GM18873 (cell line): ENCODE results near the gene SPTLC2.
A peak's percentile ranks its signal among the peaks of the same experiment; 100 is the strongest.

Source experiments
- ATAC-seq: cut with Tn5 transposase; IDR thresholded peaks from one replicate; pipeline ENCODE4 v1.9.1; 2021; ENCODE audit warnings: mild to moderate bottlenecking, moderate library complexity, moderate number of reproducible peaks; ENCODE audit not compliant: unreplicated experiment, low FRiP score

SPTLC2 gene

DNA sequence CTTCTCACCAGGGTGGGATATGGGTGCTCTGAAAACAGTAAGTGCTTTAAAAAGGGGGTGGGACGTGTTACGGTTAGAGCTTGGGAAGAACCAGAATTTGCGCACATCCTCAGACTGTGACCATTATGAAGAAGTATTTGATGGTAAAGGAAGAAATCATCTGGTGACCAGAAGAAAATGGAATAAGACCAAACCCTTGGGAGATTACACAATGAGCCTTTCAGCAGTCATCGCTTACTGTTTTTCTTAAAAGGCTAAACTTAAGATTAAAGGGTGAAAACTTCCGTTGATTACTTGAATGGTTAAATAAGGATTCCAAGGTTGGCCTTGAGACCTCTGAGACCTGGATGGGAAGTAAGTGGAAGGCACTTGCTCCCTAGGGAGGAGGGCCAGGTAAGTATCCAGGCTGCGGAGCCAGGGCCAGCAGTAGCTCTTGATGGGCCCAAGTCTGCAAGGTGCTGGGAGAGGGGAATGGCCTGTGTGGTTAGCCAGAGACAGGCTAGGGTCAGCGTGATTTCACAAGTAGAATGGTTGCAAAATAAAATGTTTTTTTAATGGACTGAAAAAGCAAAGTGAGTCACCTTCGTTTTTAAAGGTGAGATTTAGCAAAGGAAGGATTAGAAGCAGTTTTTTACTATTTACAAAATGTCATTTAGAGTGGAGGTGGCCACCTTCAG, 104.8 kb downstream of the SPTLC2 start:
- ATAC-seq: no peak

DNA sequence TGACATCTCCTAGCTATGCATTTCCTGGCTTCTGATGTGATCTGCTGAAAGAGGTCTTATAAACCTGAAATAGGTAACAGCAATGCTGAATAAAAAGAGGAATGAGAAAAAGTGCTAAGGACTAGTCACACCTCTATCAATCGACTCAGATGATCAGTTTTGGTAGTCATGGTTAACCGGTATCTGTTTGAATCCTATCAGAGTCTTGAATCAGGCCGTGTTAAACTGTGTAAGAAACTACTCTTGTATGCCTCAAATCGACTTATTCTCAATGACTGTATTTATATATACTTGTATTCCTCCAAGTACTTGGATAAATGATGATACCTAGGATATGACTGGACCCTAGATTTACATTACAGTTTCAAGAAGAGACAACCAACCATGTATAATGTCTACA, 107.1 kb downstream of the SPTLC2 start:
- no peak for ATAC-seq

DNA sequence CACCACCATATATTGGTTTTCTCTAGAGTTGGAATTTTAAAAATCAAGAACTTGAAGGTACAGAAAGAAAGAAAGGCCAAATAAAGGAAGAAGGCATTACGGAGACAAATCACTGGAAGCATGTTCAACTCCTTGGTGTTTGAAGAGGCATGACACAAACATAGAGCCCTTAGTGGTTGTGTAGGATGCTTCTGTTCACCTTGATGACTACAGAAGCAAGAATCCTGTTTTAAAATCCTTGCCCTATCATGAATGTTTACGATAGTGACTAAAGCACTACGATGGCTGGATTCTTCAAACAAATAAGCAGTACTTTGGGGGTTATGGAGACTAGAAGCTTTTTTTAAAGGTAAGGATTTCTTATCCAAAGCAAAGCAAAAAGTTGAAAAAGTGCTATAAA, 107.6 kb downstream of the SPTLC2 start:
- no peak for ATAC-seq

DNA sequence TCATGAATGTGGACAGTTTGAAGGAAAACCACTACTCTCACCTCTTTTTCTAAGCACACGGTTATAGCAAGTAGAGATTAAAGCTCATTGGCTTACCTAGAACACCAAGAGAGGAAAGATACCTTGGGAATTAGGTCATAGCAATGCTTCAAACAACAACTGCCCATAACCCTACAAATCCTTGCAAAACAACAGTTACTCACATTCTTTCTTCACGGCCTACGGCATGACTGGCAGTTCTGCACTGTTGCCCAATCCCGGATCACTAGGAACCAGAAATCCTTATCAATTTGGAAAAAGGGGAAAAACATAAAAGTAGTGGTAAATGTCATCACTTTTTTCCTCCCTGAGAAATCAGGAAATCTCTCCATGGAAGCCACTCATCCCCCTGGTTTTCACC, 108.2 kb downstream of the SPTLC2 start:
- ATAC-seq: no peak

DNA sequence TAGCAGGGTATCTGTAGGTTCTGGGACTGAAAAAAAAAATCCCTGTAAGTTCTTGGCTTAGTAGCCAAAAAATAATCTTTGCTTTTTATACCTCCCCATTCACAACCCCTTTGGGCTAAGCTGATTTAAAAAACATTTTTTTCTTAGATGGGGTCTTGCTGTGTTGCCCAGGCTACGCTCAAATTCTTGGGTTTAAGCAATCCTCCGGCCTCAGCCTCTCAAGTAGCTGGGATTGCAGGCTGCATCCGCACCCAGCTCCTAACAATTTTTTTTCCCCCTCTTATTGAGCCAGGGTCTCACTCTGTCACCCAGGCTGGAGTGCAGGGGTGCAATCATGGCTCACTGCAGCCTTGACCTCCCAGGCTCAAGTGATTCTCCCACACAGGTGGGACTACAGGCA, 108.7 kb downstream of the SPTLC2 start:
- ATAC-seq: no peak

DNA sequence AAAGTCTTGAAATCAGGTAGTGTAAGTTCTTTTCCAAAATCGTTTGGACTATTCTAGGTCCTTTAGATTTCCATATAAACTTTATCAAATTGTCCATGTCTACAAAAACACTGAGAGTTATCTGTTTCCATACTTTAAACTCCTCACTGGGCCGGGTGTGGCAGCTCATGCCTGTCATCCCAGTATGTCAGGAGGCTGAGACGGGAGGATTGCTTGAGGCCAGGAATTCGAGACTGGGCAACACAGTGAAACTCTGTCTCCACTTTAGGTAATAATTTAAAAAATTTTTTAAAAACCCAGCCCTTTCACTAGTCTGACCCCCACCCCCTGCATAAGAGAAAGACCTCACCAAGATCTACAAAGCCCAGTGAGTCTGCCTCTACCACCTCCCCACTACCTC, 111.4 kb downstream of the SPTLC2 start:
- ATAC-seq: no peak

DNA sequence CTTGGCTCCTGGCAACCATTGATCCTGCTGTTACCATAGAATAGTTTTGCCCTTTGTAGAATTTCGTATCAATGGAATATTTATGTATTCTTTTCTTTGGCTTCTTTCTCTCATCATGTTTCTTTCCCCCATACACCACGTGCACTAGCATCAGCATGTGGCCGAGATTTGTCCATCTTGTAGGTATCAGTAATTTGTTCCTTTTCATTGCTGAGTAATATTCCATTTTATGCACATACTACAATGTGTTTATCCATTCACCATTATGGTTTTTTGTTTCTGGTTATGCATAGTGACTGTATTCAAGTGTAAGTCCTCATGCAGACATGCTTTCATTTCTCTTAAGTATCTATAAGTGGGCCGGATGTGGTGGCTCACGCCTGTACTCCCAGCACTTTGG, 113.3 kb downstream of the SPTLC2 start:
- no peak for ATAC-seq

DNA sequence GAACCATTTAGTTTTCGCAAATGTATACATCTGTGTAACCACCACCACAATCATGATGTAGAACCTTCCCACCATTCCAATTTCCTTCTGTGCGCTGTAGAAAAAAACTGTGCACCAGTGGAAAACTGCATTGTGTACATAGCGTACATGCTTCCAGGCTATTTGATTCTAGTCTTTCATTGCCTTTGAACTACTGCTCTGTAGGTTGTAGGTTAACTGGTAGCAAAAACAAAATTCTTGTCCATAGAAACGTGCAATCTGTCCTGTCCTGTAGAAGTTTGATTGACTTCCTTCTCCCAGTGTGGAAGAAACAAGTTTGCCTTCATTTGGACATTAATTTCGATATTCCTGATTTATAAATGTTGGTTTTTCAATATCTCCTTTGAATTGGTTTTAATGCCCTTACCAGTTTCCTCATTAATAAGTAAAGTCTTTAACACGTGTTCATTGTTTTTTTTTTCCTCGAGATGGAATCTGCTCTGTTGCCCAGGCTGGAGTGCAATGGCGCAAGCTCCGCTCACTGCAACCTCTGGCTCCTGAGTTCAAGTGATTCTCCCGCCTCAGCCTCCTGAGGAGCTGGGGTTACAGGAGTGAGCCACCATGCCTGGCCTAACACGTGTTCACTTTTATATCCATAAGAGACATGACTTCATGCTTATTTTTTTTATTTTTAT, 114.2 kb downstream of the SPTLC2 start:
- ATAC-seq: no peak

DNA sequence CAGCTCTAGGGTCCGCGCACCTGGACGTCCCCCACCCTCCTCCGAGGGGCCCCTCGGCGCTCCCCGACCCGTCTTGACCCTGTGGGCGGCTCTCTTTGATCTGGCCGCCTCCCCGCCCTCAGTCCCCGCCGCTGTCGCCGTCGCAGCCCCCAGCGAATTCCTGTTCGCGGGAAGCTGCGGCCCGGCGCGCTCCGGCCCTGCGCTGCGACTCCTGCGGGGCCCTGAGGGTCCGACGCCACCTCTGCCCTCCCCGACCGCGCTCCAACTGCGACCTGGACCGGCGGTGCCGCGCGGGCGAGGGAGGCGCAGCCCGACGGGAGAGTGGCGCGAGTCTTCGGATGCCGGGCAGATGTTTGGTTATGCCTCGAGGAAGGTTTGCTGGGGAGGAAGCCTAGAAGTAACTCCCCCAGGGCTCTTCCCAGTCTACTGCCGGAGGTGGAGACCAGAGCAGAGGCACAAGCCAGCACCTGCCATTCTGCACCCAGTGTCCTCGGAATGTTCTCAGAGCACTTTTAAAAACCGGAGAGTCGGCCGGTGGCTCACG, 117.4 kb downstream of the SPTLC2 start:
- ATAC-seq: no peak

DNA sequence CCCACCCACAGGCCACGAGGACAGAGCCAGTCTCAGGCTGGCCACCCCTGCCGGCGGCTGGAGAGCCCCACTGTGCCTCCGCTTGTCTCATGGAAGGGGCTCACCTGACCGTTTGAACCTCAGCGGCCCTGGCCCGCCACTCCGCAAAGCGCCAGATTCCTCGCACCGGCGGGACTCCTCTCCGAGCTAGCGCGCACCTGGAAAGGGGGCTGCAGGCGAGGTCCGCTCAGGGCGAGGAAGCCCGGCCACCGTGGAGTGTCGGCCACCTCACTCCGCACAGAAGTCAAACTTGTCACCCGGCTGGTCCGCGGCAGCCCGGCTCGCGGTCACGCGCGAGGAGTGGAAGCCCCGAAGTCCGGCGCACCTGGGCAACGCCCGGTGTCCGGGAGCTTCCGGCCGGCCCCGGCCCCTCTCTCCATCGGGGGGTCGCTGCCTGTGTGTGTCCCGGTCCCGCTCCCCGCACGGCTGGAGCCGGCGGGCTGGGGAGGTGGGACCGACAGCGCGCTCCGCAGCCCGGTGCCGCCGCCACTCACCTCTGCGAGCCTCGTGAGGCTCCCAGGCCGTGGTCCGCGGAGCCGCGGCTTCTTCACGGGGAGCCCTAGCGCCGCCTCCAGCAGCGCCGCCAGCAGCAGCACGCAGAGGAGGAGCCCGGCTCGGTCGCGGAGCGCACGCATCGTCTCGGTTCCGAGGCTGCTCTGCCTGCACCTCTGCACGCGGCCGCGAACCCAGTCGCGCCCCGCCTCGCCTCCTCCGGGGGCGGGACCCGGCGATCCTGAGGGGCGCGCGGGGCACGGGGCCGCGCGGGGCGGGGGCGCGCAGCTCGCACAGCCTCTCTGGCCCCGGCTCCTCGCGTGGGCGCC, 118.1 kb downstream of the SPTLC2 start, which contains the start of gene ISM2:
TSS of gene ISM2 (minus strand) at position 697 of the 860 bp plus-strand sequence. CDS start at position 674, 23 bp downstream.
- ATAC-seq: no peak

DNA sequence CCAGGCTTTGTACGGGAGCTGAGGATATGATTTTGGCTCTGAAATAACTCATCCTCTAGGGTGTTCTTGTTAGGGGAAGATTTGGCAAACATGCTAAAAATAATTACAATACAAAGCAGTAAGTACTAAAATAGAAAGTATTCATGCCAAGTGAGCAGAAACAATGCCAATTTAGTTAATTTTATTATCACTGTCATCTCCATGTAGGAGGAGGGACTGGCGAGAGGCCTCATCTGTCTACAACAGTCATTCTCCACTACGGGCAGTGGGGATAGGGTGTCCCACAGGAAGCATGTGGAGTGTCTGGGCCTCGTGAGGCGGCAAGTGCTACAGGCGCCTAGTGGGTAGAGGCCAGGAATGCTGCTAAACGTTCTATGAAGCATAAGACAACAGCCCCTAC, 121.1 kb downstream of the SPTLC2 start:
- no peak for ATAC-seq

DNA sequence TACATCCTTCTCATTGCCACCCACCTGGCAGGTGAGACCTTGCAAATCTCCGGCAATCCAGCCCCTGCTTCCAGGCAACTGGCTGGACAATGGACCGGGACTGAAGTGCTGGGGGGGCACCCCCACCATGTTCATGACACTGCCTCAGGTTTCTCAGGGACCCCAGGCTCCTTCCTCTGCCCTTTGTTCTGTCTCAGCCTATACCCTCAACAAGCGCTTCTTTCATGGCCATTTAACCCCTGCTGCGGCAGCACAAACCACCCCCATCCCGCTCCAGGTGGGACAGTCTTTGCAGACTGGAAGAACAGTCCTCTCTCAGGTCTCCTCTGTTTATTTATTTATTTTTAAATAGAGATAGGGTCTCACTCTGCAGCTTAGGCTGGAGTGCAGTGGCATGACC, 125.4 kb downstream of the SPTLC2 start:
- ATAC-seq: no peak

DNA sequence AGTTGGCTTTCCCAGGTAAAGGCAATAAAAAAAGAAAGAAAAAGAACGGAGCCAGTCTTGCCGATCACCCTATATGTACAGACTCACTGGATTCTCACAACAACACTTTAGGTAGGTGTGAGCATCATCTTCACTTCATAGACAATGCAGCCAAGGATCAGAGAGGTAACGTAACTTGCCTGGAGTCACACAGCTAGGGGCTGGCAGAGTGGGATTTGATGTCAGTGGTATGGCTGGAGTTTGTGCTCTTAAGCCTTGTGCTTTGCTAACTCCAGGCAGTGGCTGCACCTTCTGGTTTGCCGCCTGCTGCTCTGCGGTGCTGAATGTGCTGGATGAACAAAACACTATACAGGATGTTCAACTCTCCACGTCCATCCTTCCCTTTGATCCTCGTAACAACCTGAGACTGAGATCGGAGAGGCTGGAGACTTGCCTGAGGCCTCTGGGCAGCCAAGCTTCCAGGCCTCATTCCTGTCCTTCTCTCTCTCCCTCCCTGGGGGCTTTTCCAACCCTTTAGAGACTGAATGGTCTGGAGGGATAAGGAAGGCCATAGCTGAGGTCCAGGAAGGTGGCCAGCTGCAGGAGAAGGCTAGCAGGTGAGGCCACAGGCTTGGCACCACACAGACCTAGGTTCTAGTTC, 126.0 kb downstream of the SPTLC2 start:
- no peak for ATAC-seq

DNA sequence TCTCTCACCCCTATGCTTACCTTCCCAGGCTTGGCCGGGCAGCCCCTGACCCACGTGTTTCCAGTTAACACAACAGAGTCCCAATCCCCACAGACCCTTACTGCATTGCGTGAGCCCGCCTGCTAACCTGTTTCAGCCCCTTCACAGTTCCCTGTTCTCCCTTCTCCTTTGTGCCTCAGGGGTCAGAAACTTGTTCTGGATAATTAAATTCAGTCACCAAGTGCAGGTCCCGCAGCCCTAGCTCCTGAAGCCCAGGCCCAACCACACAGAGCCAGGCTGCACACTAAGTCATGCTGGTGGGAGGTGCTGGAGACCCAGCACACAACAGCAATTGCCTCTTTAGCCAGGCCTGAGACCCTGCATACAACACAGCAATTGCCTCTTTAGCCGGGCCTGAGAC, 127.4 kb downstream of the SPTLC2 start:
- no peak for ATAC-seq

DNA sequence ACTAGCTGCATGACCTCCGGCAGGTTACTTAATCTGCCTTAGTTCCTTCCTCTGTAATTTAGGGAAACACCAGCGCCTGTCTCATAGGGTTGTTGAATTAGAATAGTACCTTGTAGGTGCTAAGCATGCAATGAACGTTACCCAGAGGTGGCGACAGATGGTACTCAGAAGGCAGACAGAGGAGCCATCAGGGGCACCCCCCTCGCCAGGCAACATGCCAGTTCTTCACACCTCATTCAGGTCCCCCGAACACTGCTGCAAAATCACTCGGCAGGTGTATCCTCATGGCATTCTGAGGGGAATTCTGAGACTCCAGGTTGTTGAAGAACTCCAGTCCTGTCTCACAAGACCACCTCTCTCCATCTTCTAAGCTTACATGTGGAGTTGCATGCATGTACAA, 127.9 kb downstream of the SPTLC2 start:
- ATAC-seq: no peak

DNA sequence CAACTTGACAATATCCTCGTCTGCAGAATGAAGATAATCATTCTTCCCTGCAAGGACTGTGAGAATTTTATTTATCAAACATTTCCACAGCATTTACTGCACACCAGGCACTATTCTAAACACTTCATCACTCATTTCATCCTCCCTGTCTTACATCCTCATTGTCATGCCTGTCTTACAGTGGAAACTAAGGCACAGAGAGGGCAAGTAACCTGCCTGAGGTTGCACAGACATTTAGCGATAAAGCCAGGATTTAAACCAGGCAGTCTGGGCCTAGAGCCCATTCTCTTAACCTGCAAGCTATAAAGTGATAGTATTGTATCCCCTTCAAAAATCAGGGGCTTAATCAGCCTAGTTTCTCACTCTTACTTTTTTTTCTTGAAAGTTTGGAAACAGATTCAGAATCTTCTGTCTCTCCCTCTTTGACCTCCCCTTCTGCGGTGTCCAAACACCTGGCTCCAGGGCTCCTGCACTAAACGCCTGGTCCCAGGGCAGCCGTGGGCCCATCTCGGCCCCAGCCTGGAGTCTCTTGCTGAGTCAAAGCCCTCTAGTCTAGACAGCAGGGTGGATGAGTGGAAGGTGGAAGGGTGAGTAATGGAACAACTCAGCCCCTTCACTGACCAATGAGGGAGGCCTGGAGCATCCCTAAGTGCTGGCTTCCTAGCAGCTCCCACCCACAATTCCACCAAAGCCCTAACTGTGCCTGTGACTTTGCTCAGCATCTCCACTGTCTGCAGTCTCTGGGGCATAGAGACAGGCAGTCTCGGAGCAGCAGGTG, 130.3 kb downstream of the SPTLC2 start:
- ATAC-seq: no peak

DNA sequence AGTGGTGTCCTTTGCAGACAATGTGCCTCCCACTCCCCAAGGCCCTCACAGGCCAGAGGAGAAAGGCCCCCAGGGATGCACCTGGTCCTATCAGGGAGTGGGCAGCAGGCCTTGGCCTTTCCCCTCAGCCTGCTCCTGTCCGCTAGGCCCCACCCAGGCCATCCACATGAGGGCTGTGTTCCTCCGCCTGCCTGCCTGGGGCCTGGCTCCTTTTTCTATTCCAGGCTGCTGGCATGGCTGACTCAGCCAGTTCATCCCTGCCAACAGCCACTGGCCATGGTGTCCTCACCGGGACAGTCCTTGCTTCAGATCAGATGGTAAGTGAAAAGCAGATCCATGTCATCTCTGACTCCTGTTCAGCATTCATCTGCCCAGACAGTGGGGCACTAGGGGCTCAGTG, 131.2 kb downstream of the SPTLC2 start:
- no peak for ATAC-seq

DNA sequence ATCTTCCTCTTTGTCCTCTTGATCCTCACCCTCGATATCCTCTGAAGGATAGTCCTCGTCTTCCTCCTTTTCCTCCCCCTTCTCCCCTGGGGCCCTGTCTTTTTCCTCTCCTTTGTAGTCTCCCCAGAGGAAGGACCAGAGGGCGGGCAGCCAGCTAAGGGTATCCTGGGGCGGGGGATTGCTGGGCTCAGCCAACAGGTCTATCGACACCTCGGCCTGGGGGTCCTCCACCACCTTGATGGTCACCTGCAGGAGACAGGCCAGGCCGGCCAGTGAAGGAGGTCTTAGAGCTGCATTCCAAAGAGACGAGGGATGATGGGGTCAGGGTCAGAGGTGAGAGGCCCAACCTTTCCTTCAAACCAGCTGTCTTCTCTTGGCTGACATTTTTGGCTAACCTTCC, 134.0 kb downstream of the SPTLC2 start:
- no peak for ATAC-seq

DNA sequence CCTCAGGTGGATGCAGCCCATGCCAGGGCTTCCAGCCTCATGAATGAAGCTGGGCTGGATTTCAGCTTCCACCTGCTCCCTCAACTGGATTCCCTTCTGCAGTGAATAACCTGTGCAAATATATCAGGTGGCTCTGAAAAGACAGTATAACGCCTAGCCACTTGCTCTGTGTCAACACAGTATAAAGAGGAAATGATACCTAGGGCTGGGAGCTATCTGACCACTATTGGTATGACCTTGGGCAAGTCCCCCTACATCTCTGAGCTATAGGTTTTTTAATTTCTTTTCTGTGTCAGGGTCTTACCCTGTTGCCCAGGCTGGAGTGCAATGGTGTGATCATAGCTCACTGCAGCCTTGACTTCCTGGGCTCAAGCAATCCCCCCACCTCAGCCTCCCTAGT, 137.6 kb downstream of the SPTLC2 start:
- peak; percentile 90 for ATAC-seq

DNA sequence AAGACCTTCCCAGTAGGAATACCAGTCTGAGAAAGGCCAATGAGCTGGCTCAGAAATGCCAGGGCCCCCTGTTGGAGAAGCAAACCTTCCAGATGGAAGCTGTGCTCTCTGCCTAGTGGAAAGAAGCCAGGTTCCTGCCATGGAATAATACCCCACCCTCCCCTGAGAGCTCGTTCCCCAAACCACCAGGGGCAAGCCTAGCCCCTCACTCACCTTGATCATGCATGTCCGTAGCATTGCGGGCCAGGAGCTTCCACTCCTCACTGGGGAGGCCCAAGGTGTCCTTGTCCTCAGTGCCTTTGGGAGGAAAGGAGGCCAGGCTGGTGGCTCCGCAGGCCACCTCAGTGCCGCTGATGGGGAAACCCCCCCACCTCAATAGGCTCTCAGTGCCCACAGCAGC, 138.4 kb downstream of the SPTLC2 start:
- ATAC-seq: no peak
